NCI-H69 (cell line): ENCODE data around the gene KCNQ1.

Source experiments
- DNase-seq: peaks from one replicate; lab custom pipeline; 2025; lab: John Stamatoyannopoulos, UW

Gene KCNQ1

GRCh38 chr11:2716376-2717095 lies 271.7 kb downstream of the KCNQ1 start:
- DNase-seq, result no peak

GRCh38 chr11:2717561-2718325 lies 272.9 kb downstream of the KCNQ1 start:
- DNase-seq, result peak; percentile 39

- DNase-seq, result peak; percentile 12
These were observed 274.1 kb downstream of the KCNQ1 start for GRCh38 chr11:2718817-2719438.

- no peak for DNase-seq
These were observed 275.2 kb downstream of the KCNQ1 start for GRCh38 chr11:2719831-2720590.

GRCh38 chr11:2721210-2721916 lies 276.6 kb downstream of the KCNQ1 start:
- DNase-seq, result peak; percentile 48

- DNase-seq, result no peak
These were observed 278.1 kb downstream of the KCNQ1 start for GRCh38 chr11:2722955-2723354.

GRCh38 chr11:2724104-2724503 lies 279.3 kb downstream of the KCNQ1 start:
- DNase-seq, result no peak

- DNase-seq, result no peak
These were observed 280.0 kb downstream of the KCNQ1 start for GRCh38 chr11:2724653-2725367.

GRCh38 chr11:2725368-2726300 lies 280.8 kb downstream of the KCNQ1 start:
- no peak for DNase-seq

- DNase-seq, result no peak
These were observed 282.2 kb downstream of the KCNQ1 start for GRCh38 chr11:2726964-2727363.

GRCh38 chr11:2728128-2728662 lies 283.4 kb downstream of the KCNQ1 start:
- DNase-seq, result no peak

GRCh38 chr11:2728663-2729332 lies 284.0 kb downstream of the KCNQ1 start:
- no peak for DNase-seq

GRCh38 chr11:2729841-2730240 lies 285.0 kb downstream of the KCNQ1 start:
- no peak for DNase-seq

GRCh38 chr11:2730272-2731129 lies 285.7 kb downstream of the KCNQ1 start:
- no peak for DNase-seq

- peak; percentile 21 for DNase-seq
These were observed 286.6 kb downstream of the KCNQ1 start for GRCh38 chr11:2731130-2732125.

- DNase-seq, result no peak
These were observed 287.6 kb downstream of the KCNQ1 start for GRCh38 chr11:2732261-2732939.
